Measurements from ENCODE around the gene EME2.

The EME2 gene

DNA sequence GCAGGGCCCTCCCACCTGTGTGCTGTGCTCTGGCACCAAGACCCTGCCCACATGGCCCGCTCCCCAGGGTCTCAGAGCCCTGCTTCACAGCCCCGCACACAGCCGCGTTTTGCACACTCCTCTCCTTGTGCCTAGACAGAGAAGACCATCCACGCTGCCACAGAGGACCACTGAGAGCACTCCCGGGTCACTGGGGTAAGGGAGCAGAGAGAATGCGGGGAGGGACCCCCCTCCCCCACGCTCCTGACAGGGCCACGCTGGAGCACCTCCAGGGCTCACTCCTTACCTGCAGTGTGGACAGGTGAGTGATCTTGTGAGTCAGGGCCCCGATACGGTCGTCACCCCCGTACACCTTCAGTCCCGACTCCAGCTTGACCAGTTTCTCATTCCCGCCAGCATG, 47.0 kb downstream of the EME2 start:
- H3K4me3 ChIP-seq (ENCODE audit: low read depth, low read length), result no peak overlapping the region
- DNase-seq (ENCODE audit: low read depth), result no peak
- TF ChIP-seq, protein P1, sequence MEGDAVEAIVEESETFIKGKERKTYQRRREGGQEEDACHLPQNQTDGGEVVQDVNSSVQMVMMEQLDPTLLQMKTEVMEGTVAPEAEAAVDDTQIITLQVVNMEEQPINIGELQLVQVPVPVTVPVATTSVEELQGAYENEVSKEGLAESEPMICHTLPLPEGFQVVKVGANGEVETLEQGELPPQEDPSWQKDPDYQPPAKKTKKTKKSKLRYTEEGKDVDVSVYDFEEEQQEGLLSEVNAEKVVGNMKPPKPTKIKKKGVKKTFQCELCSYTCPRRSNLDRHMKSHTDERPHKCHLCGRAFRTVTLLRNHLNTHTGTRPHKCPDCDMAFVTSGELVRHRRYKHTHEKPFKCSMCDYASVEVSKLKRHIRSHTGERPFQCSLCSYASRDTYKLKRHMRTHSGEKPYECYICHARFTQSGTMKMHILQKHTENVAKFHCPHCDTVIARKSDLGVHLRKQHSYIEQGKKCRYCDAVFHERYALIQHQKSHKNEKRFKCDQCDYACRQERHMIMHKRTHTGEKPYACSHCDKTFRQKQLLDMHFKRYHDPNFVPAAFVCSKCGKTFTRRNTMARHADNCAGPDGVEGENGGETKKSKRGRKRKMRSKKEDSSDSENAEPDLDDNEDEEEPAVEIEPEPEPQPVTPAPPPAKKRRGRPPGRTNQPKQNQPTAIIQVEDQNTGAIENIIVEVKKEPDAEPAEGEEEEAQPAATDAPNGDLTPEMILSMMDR (IDR thresholded peaks at IDR 0.05; ENCODE audit: insufficient read depth, low read depth, low read length, missing control alignments), result no peak

DNA sequence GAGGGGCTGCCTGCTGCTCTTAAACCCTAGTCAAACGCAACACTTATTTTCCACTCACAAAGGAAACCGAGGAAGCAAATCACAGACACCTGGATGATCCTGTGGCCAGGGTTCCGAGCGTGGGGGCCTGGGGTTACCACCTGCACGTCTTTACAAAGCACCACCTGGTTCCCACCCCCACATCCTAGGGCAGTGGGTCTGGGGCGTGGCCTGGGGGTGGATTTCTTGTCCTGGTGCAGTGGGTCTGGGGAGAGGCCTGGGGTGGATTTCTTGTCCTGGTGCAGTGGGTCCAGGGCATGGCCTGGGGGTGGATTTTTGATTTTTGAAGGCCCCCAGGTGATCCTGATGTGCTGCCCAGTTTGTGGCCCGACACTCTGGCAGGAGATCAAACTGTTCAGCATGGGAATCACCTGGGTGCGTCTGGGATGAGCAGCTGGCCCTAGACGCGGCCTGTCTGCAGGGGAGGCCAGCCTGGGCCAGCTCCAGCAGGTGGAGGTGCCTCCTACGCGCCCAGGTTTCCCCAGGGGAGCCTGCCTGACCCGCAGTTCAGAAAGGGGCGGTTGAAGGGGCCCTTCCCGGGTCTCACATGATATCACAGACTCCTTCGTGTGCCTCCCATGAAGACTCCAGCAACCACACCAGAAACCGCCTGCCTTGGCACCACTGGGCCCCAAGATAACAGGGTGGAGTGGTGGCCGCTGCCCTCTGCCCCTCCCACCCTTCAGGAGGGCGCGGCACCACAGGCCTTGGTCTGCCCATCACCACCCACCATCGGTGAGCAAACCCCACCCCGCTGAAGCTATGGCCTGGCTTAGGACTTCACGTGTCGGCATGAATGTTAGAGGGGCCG, 47.7 kb downstream of the EME2 start:
- TF ChIP-seq, protein P1 (IDR thresholded peaks at IDR 0.05; ENCODE audit: insufficient read depth, low read depth, low read length, missing control alignments), result no peak
- no peak for DNase-seq (ENCODE audit: low read depth)
- no peak overlapping the region for H3K4me3 ChIP-seq (ENCODE audit: low read depth, low read length)

DNA sequence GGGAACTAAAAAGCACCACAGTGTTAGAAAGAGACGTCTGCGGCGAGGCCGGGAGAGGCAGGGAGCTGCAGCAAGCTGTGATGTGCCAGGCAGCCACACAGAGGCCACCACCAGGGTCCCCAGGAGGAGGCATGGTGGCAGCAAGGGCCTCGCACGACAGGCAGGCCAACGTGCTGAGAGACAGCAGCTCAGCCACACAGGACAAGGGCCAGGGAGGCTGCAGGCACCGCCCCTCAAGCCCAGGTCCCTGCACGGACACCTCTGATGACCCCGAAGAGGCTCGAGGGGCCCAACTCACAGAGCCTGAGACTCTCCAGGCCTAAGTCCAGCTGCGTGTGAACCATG, 48.3 kb downstream of the EME2 start:
- no peak overlapping the region for H3K4me3 ChIP-seq (ENCODE audit: low read depth, low read length)
- TF ChIP-seq, protein P1 (IDR thresholded peaks at IDR 0.05; ENCODE audit: insufficient read depth, low read depth, low read length, missing control alignments), result no peak
- no peak for DNase-seq (ENCODE audit: low read depth)

DNA sequence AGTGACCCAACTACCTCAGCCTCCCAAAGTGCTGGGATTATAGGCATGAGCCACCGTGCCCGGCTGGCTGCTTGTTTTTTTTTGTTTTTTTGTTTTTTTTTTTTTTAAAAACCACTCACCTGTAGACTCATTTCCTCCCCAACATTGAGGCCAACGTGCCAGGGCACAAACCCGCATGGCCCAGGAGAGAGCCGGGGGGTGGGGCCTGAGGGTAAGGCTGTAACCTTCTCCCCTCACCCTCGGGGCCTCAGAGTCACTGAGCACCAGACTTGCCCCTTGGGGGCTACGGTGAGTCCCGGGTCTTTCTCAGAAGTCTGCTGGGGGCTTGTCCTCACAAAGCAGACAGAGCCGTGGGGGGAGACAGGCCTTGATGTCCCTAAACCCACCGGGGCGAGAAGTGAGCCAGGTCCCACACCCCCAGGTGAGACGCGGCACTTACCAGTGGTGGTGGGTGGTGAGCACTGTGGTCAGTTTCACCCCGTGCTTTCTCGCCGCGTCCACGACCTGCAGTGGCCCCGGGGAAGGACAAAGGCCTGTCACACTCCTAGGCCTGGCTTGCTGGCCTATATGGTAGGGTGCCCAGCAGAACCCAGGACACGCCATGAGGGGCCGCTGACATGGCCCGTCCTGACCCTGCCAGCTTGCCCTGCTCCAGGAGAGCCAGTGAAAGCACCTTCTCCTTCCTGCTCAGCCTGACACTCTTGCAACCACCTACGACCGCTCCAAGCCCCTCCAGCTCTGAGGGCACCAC, 49.4 kb downstream of the EME2 start:
- no peak overlapping the region for H3K4me3 ChIP-seq (ENCODE audit: low read depth, low read length)
- TF ChIP-seq, protein P1 (IDR thresholded peaks at IDR 0.05; ENCODE audit: insufficient read depth, low read depth, low read length, missing control alignments), result no peak
- DNase-seq (ENCODE audit: low read depth), result no peak

DNA sequence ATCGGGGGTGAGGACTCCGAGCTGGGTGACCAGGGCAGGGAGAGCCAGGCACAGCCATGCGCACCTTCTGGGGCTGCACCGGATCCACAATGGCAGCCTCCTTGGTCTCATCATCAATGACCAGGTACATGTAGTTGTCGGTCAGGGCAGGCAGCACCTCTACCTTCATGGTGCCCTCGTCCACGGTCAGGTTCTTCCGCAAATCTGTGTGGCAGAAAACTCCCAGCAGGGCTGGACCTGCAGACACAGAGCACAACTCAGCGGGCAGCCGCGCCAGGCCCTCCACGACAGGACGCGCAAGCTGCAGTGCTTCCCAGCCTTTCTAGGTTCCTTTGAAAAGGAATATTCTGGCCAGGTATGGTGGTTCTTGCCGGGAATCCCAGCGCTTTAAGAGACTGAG, 50.2 kb downstream of the EME2 start:
- TF ChIP-seq, protein P1 (IDR thresholded peaks at IDR 0.05; ENCODE audit: insufficient read depth, low read depth, low read length, missing control alignments), result no peak
- DNase-seq (ENCODE audit: low read depth), result no peak
- no peak overlapping the region for H3K4me3 ChIP-seq (ENCODE audit: low read depth, low read length)

DNA sequence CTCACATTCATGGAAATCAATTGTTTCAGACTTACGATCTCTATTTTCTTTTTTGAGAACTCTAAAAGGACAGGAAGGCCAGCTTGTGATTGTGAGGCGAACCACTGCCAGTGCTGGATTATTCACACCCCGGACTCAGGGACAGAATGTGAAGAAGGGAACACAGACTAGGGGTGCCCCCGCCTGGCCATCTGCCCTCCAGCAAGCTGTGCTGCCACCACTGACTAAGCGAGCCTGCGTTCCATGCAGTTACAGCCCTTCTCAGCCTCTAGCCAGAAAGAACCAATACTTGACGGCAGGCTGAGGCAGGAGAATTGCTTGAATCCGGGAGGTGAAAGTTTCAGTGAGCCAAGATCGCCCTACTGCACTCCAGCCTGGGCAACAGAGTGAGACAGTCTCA, 51.2 kb downstream of the EME2 start:
- TF ChIP-seq, protein P1 (IDR thresholded peaks at IDR 0.05; ENCODE audit: insufficient read depth, low read depth, low read length, missing control alignments), result peak; percentile 60
- DNase-seq (ENCODE audit: low read depth), result peak; percentile 83
- H3K4me3 ChIP-seq (ENCODE audit: low read depth, low read length), result no peak overlapping the region
